ENCODE results near the gene CCDC154.

DNA sequence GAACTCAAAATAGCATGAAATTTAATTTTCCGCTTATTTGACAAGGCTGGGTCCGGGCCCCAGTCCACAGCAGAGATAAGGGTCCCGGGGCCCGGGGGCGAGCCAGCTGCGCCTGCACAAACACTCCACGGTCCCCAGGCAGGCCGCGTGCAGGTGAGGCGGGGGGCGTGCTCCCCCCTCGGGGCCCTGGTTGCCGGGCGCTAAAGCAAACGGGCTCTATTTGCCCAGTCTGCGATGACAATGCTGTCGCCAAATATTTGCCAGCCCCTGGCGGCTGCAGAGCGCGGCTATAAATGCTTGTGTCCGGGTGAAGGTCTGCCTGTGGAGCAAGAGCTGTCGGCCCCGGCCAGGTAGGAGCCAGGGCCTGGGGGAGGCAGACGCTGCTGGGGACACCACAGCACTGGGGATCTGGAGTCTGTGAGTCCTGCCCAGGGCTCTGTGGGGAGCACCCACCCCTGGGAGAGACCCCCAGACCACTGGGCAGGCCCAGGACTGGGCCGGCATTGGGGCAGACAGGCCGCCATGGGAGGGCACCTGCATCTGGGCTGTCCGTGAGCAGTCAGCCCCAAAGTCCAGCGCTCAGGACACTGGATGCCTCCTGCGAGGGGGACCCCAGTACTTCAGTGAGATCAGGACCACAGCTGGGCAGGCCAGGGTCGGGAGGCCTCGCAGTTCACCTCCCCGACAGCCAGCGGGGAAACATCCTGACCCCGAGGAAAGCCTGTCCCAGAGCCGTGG is 13.4 kb downstream of the CCDC154 start, which contains the start of gene PERCC1:
- no peak for TF ChIP-seq POLR2A (IDR thresholded peaks at IDR 0.05)
- TF ChIP-seq, protein P1, sequence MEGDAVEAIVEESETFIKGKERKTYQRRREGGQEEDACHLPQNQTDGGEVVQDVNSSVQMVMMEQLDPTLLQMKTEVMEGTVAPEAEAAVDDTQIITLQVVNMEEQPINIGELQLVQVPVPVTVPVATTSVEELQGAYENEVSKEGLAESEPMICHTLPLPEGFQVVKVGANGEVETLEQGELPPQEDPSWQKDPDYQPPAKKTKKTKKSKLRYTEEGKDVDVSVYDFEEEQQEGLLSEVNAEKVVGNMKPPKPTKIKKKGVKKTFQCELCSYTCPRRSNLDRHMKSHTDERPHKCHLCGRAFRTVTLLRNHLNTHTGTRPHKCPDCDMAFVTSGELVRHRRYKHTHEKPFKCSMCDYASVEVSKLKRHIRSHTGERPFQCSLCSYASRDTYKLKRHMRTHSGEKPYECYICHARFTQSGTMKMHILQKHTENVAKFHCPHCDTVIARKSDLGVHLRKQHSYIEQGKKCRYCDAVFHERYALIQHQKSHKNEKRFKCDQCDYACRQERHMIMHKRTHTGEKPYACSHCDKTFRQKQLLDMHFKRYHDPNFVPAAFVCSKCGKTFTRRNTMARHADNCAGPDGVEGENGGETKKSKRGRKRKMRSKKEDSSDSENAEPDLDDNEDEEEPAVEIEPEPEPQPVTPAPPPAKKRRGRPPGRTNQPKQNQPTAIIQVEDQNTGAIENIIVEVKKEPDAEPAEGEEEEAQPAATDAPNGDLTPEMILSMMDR (IDR thresholded peaks at IDR 0.05): no peak

Data from uterus (tissue), 2 donors.